Astrocyte of the cerebellum (primary cell): ENCODE data around the gene CCDC61.

Experiments used
- DNase-seq: peaks from one replicate; pipeline ENCODE4 v3.0.0-alpha.2; 2011; ENCODE audit warnings: low read depth
- H3K4me3 ChIP-seq: 2 replicates; pipeline ENCODE4 v1.5.1; 2011; ENCODE audit warnings: mild to moderate bottlenecking, low read depth, low read length, moderate library complexity
- CTCF ChIP-seq: IDR thresholded peaks from 2 replicates; pipeline ENCODE4 v1.5.1; 2012; ENCODE audit warnings: low read length, low read depth, moderate library complexity, mild to moderate bottlenecking; ENCODE audit errors: missing control alignments
- in situ Hi-C: cut with HindIII; loops from 2 replicates; pipeline ENCODE4 v1.10.0; 2017; ENCODE audit warnings: low sequenced_read_pairs

The CCDC61 gene

GRCh38 chr19:46035986-46036743 is 40.9 kb downstream of the CCDC61 start:
- no peak for TF ChIP-seq CTCF
- in situ Hi-C loops = no loop called here
- no peak overlapping the region for H3K4me3 ChIP-seq
- DNase-seq = no peak

GRCh38 chr19:46036744-46037128 is 41.5 kb downstream of the CCDC61 start:
- in situ Hi-C loops = no loop called here
- no peak for TF ChIP-seq CTCF
- no peak for DNase-seq

GRCh38 chr19:46040125-46040524 is 44.9 kb downstream of the CCDC61 start:
- no peak for DNase-seq
- no peak for TF ChIP-seq CTCF
- H3K4me3 ChIP-seq = no peak overlapping the region
- in situ Hi-C loops = no loop called here

More at GRCh38 chr19:46036744-46037128, 41.5 kb downstream of the CCDC61 start:
- no peak overlapping the region for H3K4me3 ChIP-seq

- H3K4me3 ChIP-seq = no peak within 1 kb of the TSS
- no peak for TF ChIP-seq CTCF
- no peak for DNase-seq
- in situ Hi-C loops = no loop called here
These were observed 45.8 kb downstream of the CCDC61 start, which contains the start of gene IGFL4 for GRCh38 chr19:46040952-46041500. Gene IGFL4 (minus strand): TSS chr19:46041002. CDS start chr19:46040962, 40 bp downstream.

GRCh38 chr19:46042252-46042883 is 47.1 kb downstream of the CCDC61 start:
- H3K4me3 ChIP-seq = no peak overlapping the region
- in situ Hi-C loops = no loop called here
- DNase-seq = no peak
- TF ChIP-seq CTCF = no peak

- DNase-seq = no peak
- no peak for TF ChIP-seq CTCF
- in situ Hi-C loops = no loop called here
- no peak overlapping the region for H3K4me3 ChIP-seq
These were observed 48.3 kb downstream of the CCDC61 start for GRCh38 chr19:46043519-46043918.
